ENCODE data around the gene LONRF3.

The LONRF3 gene

DNA sequence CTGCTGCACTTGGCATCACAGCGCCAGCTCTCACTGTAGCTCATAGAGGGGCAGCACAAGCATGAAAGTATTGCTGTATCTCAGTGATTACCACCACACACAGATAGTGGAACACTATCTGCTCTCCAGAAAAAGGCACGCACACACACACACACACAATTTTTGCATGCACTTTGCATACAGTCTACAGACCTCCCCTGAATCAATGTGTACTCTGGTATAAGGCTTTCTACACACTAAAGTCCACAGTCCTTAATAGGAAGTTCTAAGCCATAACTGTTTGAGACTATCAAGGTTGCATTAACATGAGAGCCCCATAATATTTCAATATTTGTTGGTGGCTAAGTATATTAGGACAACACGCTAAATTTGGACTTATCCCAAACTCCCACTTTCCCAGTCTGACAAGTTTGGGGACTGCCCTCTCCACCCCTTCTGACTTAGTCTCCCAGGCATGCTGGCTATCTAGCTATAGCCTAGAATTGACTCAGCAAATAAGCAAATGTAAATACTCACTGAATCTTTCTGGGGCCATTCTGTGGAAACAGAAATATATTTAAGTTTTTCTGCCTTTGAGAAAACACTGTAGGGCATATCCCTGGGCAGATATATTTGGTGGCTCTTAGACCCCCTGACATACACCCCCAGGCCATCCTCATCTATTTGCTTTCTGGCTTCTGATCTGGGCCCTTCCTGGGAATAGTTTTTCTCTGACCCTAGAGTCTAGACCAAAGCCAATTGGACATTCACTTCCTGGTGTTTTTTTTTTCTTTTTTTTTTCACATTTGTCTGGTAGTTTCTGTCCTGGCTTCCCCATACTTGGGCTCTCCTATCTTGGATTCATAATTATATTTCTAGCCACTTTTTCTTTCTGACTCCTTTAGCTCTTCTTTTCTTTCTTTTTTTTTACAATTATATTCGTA, 62.0 kb downstream of the LONRF3 start:
- no peak for DNase-seq (ENCODE audit: low read depth)

DNA sequence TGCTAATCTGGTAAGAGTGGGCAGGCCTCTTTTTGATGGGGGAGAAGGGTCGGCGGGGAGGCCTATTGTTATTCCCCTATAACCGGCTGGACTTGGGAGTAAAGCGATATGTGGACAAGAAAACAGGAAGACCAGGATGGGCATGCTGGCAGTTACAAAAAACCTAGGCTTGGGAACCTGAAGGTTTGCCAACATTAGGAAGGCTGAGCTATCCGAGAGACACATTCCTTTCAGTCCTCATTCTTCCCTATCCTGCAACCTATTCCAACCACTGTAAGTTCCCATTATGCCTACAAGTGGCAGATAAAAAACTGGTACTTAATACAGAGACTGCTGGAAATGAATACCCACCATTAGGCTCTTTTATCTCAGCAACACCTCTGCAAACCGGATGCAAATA, 66.0 kb downstream of the LONRF3 start:
- DNase-seq (ENCODE audit: low read depth): no peak

DNA sequence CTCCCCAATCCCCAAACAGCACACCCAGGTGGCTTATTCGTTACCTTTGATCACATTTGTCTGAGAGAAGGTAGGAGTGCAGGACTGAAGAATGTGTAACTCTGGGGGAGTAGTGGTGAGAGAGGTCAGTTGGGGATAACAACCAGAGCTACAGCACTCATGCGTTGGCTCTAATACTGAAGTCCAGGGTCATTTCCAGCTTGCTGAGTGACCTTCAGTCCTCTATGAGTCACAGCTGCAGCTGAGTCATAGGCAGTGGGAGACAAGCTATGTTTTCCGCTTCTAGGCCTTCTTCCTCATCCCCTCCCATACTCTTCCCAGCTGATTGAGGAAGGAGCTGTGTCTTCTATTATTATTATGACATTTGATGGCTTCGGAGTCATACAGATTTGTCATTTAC, 66.8 kb downstream of the LONRF3 start:
- peak; percentile 60 for DNase-seq (ENCODE audit: low read depth)

DNA sequence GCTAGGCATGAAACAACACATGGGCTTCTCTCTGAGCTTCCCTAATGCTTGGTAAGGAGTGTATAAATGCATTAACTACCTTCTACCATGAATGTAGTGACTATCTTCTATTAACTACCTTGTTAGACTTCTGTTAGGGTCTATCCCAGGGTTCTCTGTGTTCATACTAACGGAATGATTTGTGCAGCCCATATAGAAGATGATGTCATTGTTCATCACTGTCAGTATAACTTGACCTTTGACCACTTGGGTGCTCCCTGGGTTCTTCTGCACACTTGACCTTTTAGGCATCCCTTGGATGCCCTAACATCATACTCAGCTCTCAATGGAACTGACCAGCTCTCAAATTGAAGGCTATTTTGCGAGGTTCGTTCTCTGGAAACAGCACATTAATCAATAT, 67.6 kb downstream of the LONRF3 start:
- no peak for DNase-seq (ENCODE audit: low read depth)

DNA sequence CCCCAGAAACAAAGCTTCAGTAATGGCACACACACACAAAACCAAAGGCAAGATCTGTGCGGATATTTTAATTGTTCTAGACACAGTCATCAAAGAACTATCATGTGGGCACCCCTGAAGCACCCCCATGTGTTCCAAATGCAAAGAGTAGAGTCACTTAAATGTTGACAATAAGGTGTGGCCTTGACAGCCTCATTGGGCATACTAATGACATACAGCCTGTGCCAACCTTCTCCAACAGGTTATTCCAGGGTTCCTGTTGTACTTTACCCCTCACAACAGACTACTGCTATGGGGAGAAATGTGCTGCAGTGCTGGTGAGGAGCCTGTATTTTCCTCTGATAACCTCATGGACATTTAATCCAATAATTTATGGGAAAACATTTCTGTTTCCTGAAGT, 68.6 kb downstream of the LONRF3 start:
- no peak for DNase-seq (ENCODE audit: low read depth)

DNA sequence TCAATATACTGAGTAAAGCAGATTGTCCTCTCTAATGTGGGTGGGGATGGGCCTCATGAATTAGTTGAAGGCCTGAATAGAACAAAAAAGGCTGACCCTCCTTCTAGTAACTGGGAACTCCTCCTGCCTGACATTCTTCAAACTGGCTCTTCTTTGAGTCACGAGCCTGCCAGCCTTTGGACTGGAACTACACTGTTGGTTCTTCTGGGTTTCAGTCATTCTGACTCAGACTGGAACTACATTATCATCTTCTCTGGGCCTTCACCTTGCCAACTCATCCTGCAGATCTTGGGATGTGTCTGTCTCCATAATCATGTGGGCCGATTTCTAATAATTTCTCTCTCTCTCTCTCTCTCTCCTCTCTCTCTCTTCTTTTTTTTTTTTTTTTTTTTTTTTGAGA, 71.5 kb downstream of the LONRF3 start:
- no peak for DNase-seq (ENCODE audit: low read depth)

DNA sequence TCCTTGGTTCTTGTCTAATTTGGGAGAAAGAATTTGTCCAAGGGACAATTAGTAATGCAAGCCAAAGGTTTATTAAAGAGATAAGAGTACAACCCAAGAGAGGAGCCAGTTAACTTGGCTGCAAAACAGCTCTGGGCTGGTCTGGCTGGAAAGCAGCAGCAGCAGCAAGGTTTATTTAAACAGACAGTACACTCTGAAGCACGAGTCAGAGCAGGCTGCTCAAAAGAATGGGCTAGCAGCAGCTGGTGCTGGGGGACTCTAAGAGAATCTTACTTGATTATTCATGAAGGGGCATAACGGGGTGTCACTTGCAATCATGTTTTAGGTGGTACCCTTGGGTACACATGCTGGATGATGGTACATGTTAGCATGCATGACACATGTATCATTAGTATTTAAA, 81.3 kb downstream of the LONRF3 start:
- DNase-seq (ENCODE audit: low read depth): no peak

DNA sequence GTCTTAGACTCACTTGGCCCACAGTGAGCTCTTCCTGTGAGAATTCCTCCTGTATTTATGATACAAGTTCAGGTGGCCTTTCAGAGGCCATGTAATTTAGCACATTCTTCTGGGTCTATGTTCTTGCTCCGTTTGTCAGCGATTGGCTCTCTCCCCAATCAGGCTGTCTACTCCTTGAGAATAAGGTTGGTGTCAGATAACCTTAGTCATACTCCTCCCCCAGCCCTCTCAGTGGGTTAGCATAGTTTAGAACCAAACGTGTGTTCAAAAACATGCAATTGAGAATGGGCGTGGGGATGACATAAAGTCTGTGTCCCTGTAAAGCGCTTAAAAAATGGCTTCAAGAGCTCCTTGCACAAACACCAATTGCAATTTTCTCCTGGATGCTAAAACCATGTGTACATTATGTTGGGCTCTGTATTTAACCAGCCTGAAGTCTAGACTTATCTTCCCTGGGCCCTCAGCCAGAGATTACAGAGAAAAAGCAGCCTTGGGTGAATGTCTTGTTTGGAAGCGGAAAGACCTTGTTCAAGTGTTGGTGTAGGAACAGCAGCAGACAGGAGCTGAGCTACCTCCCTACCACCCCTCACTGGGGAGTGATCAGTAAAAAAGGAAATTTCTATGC, 88.4 kb downstream of the LONRF3 start:
- DNase-seq (ENCODE audit: low read depth): no peak

DNA sequence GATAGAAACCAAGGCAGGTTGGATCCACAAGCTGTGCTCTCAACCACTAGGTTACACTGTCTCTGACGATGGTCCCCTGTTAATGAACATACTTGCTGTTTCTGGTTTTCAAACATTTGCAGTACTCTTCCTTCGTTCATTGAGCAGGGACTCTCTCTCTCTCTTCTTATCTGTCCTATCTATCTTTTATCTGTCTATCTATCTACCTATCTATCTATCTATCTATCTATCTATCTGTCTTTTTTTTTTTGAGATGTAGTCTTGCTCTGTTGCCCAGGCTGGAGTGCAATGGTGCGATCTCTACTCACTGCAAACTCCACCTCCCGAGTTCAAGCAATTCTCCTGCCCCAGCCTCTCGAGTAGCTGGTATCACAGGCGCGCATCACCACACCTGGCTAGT, 89.0 kb downstream of the LONRF3 start:
- DNase-seq (ENCODE audit: low read depth): no peak

DNA sequence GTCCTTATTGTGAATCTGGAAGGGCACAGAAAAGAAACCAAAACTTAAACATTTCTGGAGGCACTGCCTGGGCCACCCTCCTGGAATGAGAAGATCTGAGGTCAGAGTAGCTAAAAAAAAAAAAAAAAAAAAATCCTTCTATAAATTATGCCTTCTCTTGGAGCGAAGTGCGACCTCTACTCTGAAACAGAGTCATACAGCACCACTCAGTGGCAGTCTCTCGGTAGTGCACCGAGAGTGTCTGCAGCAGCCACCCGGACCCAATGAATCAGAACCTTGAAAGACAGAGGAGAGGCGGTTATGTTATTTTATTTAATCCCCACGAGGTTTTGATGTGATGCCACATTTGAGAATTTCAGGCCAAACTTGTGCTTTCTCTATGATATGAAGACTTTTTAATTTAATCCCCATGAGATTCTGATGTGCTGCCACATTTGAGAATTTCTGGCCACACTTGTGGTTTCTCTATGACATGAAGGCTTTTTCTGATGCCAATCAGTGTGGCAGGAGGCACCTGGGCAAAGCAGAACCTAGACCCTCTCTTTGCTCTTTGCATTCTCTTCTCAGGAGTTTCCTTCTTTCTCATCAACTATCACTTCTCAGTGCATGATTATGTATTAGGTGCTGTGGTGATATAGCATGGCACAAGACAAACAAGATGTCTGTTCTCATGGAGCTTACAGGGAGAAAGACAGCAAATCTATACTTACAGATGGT, 92.8 kb downstream of the LONRF3 start:
- DNase-seq (ENCODE audit: low read depth): peak; percentile 39
